Hair follicular keratinocyte (primary cell): ENCODE measurements around the gene GRXCR2. TPM values are rescaled to one million over a fixed set of nuclear protein-coding genes. Genes with fewer than 3 reads are reported as not detected.

Source experiments
- total RNA-seq: library from RNA; depleted of rRNA; stranded (reverse); fragments of >200 nt; gene quantifications from 2 replicates; pipeline ENCODE4 v1.2.3, GENCODE V29; 2015

The GRXCR2 gene
- total RNA-seq, result not detected in 2 replicates

GRCh38 chr5:145872914-145873313 lies at the start of gene GRXCR2:
Gene GRXCR2, minus strand, starts transcription at chr5:145873014. Its CDS starts 46 bp downstream, at chr5:145872968.

GRCh38 chr5:145834917-145835847 lies 37.6 kb downstream of the GRXCR2 start, which contains the start of gene PRELID2:
Gene PRELID2, minus strand, starts transcription at chr5:145835342. Its CDS starts 91 bp downstream, at chr5:145835251.

Other genes with a start within 250 kb of the GRXCR2 start
- gene PRELID2, start 37.7 kb downstream of the GRXCR2 start, total RNA-seq, result 6.5 and 6.6 TPM in 2 replicates
- gene SH3RF2, start 63.6 kb upstream of the GRXCR2 start, total RNA-seq, result 25.8 and 32.2 TPM in 2 replicates
- 0.23 TPM in 1 of 2 replicates, not detected in the other for gene PLAC8L1, start 232.6 kb upstream of the GRXCR2 start, total RNA-seq